H1 (cell line): ENCODE data around the gene TTC28. TPM values are rescaled to one million over a fixed set of nuclear protein-coding genes. Genes with fewer than 3 reads are reported as not detected.

Experiments used
- CTCF ChIA-PET: fragments of 300-600 bp; sonication (Branson Sonifier 250); formaldehyde crosslinking; loops from one replicate; lab custom pipeline; 2021; ENCODE audit not compliant: partially characterized antibody; lab: Charles Lee
- POLR2A ChIA-PET: fragments of 300-600 bp; sonication (Branson Sonifier 250); formaldehyde crosslinking; loops from one replicate; lab custom pipeline; 2021; ENCODE audit warnings: inconsistent platforms; ENCODE audit not compliant: partially characterized antibody; lab: Charles Lee
- DNase-seq, 2 experiments: peaks; one replicate each; pipeline versions ENCODE4 v3.0.0 to v3.0.0-alpha.2; 2010 to 2022; ENCODE audit warnings: low spot score in 2 of 2, low read depth in 1 of 2, mixed read lengths in 1 of 2
- FAIRE-seq: peaks from 2 replicates; lab custom pipeline; 2011; peaks lifted over from hg19 to GRCh38; lab: Jason Lieb, UNC
- H2AFZ ChIP-seq: 2 replicates; pipeline ENCODE4 v1.8.1; 2012; ENCODE audit warnings: low read length, inconsistent platforms
- H2AK5ac ChIP-seq: 2 replicates; pipeline ENCODE4 v1.6.1; 2013; ENCODE audit warnings: low read depth, low read length
- H2BK120ac ChIP-seq: replicated peaks from 2 replicates; pipeline ENCODE3; 2013; ENCODE audit warnings: low read depth, low read length, inconsistent platforms
- H2BK12ac ChIP-seq: 2 replicates; pipeline ENCODE4 v1.6.1; 2013; ENCODE audit warnings: low read depth, low read length
- H2BK15ac ChIP-seq: 2 replicates; pipeline ENCODE4 v1.6.1; 2013; ENCODE audit warnings: low read length
- H2BK20ac ChIP-seq: 2 replicates; pipeline ENCODE4 v1.6.1; 2013; ENCODE audit warnings: low read length
- H2BK5ac ChIP-seq: 2 replicates; pipeline ENCODE4 v1.6.1; 2013; ENCODE audit warnings: low read depth, low read length
- H3K14ac ChIP-seq: 2 replicates; pipeline ENCODE4 v1.6.1; 2013; ENCODE audit warnings: inconsistent platforms; ENCODE audit not compliant: insufficient read length
- H3K18ac ChIP-seq: 2 replicates; pipeline ENCODE4 v1.6.1; 2013; ENCODE audit warnings: low read length; ENCODE audit errors: extremely low read depth
- H3K23ac ChIP-seq: 2 replicates; pipeline ENCODE4 v1.6.1; 2013; ENCODE audit warnings: inconsistent platforms; ENCODE audit not compliant: insufficient read length
- H3K23me2 ChIP-seq: 2 replicates; pipeline ENCODE4 v1.6.1; 2013; ENCODE audit warnings: low read depth, low read length
- H3K27ac ChIP-seq: 2 replicates; pipeline ENCODE4 v1.6.1; 2011; ENCODE audit warnings: low read depth, low read length, inconsistent platforms
- H3K27me3 ChIP-seq, 4 experiments: replicated peaks in 1 of 4; 1 replicate in 1 of 4; 2 replicates in 3 of 4; pipeline versions ENCODE4 v1.6.1 to v1.8.1; 2011 to 2013; ENCODE audit warnings: low read length in 3 of 4, mild to moderate bottlenecking in 3 of 4, inconsistent platforms in 2 of 4, mixed read lengths in 2 of 4, moderate library complexity in 1 of 4; ENCODE audit not compliant: control insufficient read depth in 3 of 4, insufficient read depth in 3 of 4; ENCODE audit errors: extremely low read depth in 1 of 4
- H3K36me3 ChIP-seq, 4 experiments: 2 replicates each; pipeline versions ENCODE4 v1.6.1 to v1.8.1; 2011 to 2013; ENCODE audit warnings: mild to moderate bottlenecking in 4 of 4, low read length in 3 of 4, moderate library complexity in 2 of 4, control low read depth in 1 of 4, inconsistent platforms in 1 of 4; ENCODE audit not compliant: insufficient read depth in 4 of 4, control insufficient read depth in 2 of 4
- H3K4ac ChIP-seq: replicated peaks from 2 replicates; pipeline ENCODE3; 2013; ENCODE audit warnings: low read length, low read depth, mixed read lengths, inconsistent platforms; ENCODE audit not compliant: insufficient read length
- H3K4me1 ChIP-seq, 4 experiments: replicated peaks in 1 of 4; 1 replicate in 1 of 4; 2 replicates in 3 of 4; pipeline versions ENCODE4 v1.6.1 to v1.8.1; 2011 to 2013; ENCODE audit warnings: low read length in 3 of 4, inconsistent platforms in 2 of 4, mixed read lengths in 1 of 4; ENCODE audit not compliant: insufficient read depth in 4 of 4, control insufficient read depth in 3 of 4
- H3K4me2 ChIP-seq, 2 experiments: 2 replicates each; pipeline versions ENCODE4 v1.6.1 to v1.8.1; 2011 to 2013; ENCODE audit warnings: low read depth in 2 of 2, low read length in 2 of 2, control low read depth in 1 of 2, inconsistent platforms in 1 of 2, mild to moderate bottlenecking in 1 of 2; ENCODE audit not compliant: insufficient read depth in 1 of 2
- H3K4me3 ChIP-seq, 4 experiments: fragments of 200-600, 300-600 bp in 1 of 4; sonication (generic), shearing (Covaris generic), sonication (Bioruptor Twin) in 1 of 4; 2 replicates each; pipeline versions ENCODE4 v1.5.1 to v1.8.1; 2011 to 2016; ENCODE audit warnings: low read length in 4 of 4, low read depth in 3 of 4, control low read depth in 2 of 4, inconsistent platforms in 2 of 4, mild to moderate bottlenecking in 2 of 4, mixed read lengths in 1 of 4, moderate library complexity in 1 of 4; ENCODE audit not compliant: insufficient read depth in 2 of 4; ENCODE audit errors: extremely low read depth in 1 of 4
- H3K56ac ChIP-seq: replicated peaks from 2 replicates; pipeline ENCODE3; 2013; ENCODE audit warnings: low read depth, mild to moderate bottlenecking, mixed read lengths, low read length, inconsistent platforms; ENCODE audit not compliant: insufficient read length
- H3K79me1 ChIP-seq: 2 replicates; pipeline ENCODE4 v1.6.1; 2013; ENCODE audit warnings: low read depth, low read length, control low read depth
- H3K79me2 ChIP-seq, 2 experiments: 2 replicates each; pipeline versions ENCODE4 v1.6.1 to v1.8.1; 2012 to 2013; ENCODE audit warnings: low read length in 2 of 2, mild to moderate bottlenecking in 2 of 2, inconsistent platforms in 1 of 2; ENCODE audit not compliant: insufficient read depth in 2 of 2, control insufficient read depth in 1 of 2
- H3K9ac ChIP-seq, 4 experiments: replicated peaks in 1 of 4; 1 replicate in 1 of 4; 2 replicates in 3 of 4; pipeline versions ENCODE4 v1.6.1 to v1.8.1; 2011 to 2013; ENCODE audit warnings: low read depth in 3 of 4, low read length in 3 of 4, control low read depth in 2 of 4, mild to moderate bottlenecking in 2 of 4, moderate library complexity in 2 of 4, inconsistent platforms in 1 of 4; ENCODE audit errors: extremely low read depth in 1 of 4
- H3K9me3 ChIP-seq, 2 experiments: 2 replicates each; pipeline versions ENCODE4 v1.6.1 to v1.8.1; 2012 to 2013; ENCODE audit warnings: mild to moderate bottlenecking in 2 of 2, moderate library complexity in 2 of 2, control low read depth in 1 of 2, inconsistent platforms in 1 of 2, low read depth in 1 of 2, low read length in 1 of 2, mixed read lengths in 1 of 2; ENCODE audit not compliant: insufficient read depth in 2 of 2
- H4K20me1 ChIP-seq, 2 experiments: replicated peaks in 1 of 2; 2 replicates each; pipeline versions ENCODE3 to v1.8.1; 2011 to 2013; ENCODE audit warnings: inconsistent platforms in 2 of 2, low read length in 2 of 2, mild to moderate bottlenecking in 1 of 2; ENCODE audit not compliant: insufficient read depth in 2 of 2, control insufficient read depth in 1 of 2
- H4K5ac ChIP-seq: 2 replicates; pipeline ENCODE4 v1.6.1; 2013; ENCODE audit warnings: low read length, low read depth, mixed read lengths, inconsistent platforms; ENCODE audit not compliant: insufficient read length
- H4K8ac ChIP-seq: 2 replicates; pipeline ENCODE4 v1.8.0; 2013; ENCODE audit warnings: mild to moderate bottlenecking, moderate library complexity, low read length, inconsistent platforms; ENCODE audit not compliant: insufficient read depth; ENCODE audit errors: extremely low read depth
- H4K91ac ChIP-seq: replicated peaks from 2 replicates; pipeline ENCODE3; 2013; ENCODE audit warnings: low read length, mixed read lengths, inconsistent platforms; ENCODE audit not compliant: insufficient read length
- PHF8 ChIP-seq: fragments of 200-600 bp; sonication (generic); conservative IDR thresholded peaks from 2 replicates; pipeline ENCODE4 v1.7.1; 2012; ENCODE audit warnings: low read depth, mild to moderate bottlenecking, inconsistent platforms, low read length, moderate library complexity
- RNF2 ChIP-seq: fragments of 200-900, 300-1000 bp; sonication (generic); IDR thresholded peaks from 2 replicates; pipeline ENCODE4 v1.7.1; 2016; ENCODE audit warnings: borderline replicate concordance, low read depth, mild to moderate bottlenecking, antibody characterized with exemption, low read length; ENCODE audit not compliant: poor library complexity, severe bottlenecking; ENCODE audit errors: missing control alignments
- WGBS, 2 experiments: shearing (Covaris generic) in 1 of 2; methylation state at CpG; one replicate each; pipeline versions ENCODE4 v1.1.6 to v1.1.7; 2013 to 2015; ENCODE audit warnings: low lambda C conversion rate in 2 of 2, mixed read lengths in 2 of 2, inconsistent platforms in 1 of 2, low coverage in 1 of 2, missing lambda C conversion rate in 1 of 2; ENCODE audit not compliant: insufficient replicate concordance in 2 of 2, insufficient coverage in 1 of 2, insufficient read length in 1 of 2; ENCODE audit errors: extremely low coverage in 1 of 2, missing lambda C conversion rate in 1 of 2; 5-methylcytosine and 5-hydroxymethylcytosine counted together
- polyA plus RNA-seq, 7 experiments: library from polyadenylated mRNA; depleted of rRNA in 3 of 7; stranded (reverse) in 5 of 7; unstranded in 2 of 7; fragments of >200 nt in 5 of 7; fragments of 200-250 nt in 2 of 7; gene quantifications; 1 replicate in 5 of 7; 2 replicates in 1 of 7; 4 replicates in 1 of 7; pipeline versions ENCODE4 v1.2.1 to v1.2.3, GENCODE V29; 2011 to 2013; ENCODE audit warnings: missing spikeins in 2 of 7, mixed read lengths in 2 of 7
- total RNA-seq: library from RNA; stranded (reverse); fragmentation: NEBNext Ultra II Directional; extraction: Animal tissue kit (Norgen Biotek cat#: 25700); gene quantifications from 2 replicates; pipeline ENCODE4 v1.2.1, GENCODE V29; 2021
- TF ChIP-seq, protein P1 (sequence below), 3 experiments: IDR thresholded peaks; 1 replicate in 2 of 3; 2 replicates in 1 of 3; pipeline versions ENCODE4 v1.5.1 to v1.6.1; 2011; ENCODE audit warnings: low read length in 3 of 3, mild to moderate bottlenecking in 3 of 3, inconsistent platforms in 2 of 3, low read depth in 1 of 3, moderate library complexity in 1 of 3; ENCODE audit not compliant: insufficient read depth in 1 of 3; ENCODE audit errors: control extremely low read depth in 1 of 3

TTC28 gene
- total and polyA plus RNA-seq, 2 of the 8 experiments (the other 6 are each of a cell fraction or from before 2014, with no cell fraction given) = 2.6 to 12.6 TPM

DNA sequence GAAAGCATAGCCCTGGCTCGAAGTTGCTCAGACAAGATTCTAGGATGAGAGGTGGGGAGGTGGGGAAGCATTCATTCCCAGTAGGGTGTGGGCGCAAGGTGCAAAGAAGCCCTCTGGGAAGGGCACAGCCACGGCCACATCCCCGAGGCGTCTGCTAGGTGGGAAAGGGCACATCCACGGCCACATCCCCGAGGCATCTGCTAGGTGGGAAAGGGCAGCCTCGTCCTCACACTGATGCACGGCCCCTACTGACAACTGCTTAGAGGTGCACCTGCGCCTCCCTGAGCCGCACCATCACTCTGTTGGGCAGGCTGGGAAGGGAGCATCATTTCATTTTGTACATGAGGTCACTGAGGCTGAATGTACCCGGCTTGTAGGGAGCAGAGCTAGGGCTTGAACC is 666.0 kb downstream of the TTC28 start:
- WGBS, 2 experiments = 84% methylated on average over 12 of the region's 12 CpGs; no CpG with 5 or more reads in 1 of the 2 experiments
- H2BK20ac ChIP-seq = no peak overlapping the region
- H3K27me3 ChIP-seq = no peaks in the 10 kb centered on the region
- no peaks in the 10 kb centered on the region for H3K23me2 ChIP-seq
- H4K91ac ChIP-seq = no peak overlapping the region
- no peak overlapping the region for H4K8ac ChIP-seq
- no peak overlapping the region for H3K4me3 ChIP-seq
- no peaks in the 10 kb centered on the region for H3K79me1 ChIP-seq
- FAIRE-seq (no peak), DNase-seq (no peak)
- no peak overlapping the region for H4K5ac ChIP-seq
- H3K4me2 ChIP-seq = no peak overlapping the region
- ChIA-PET POLR2A (interaction anchor here (1.2 kb wide), 1 partner anchor 9 kb away, joined by 4 read pairs; no protein-coding TSS in a partner anchor), CTCF (interaction anchor here (0.8 to 3.1 kb wide), 10 partner anchors 9 to 921 kb away, joined by 3 to 8 read pairs (median 4); no protein-coding TSS in a partner anchor)
- H3K14ac ChIP-seq = no peak overlapping the region
- no peaks in the 10 kb centered on the region for H4K20me1 ChIP-seq
- no peak overlapping the region for H3K9ac ChIP-seq
- H3K18ac ChIP-seq = no peak overlapping the region
- no peak overlapping the region for H2BK12ac ChIP-seq
- H2BK15ac ChIP-seq = no peak overlapping the region
- no peak overlapping the region for H3K56ac ChIP-seq
- no peaks in the 10 kb centered on the region for H3K79me2 ChIP-seq
- no peaks in the 10 kb centered on the region for H3K36me3 ChIP-seq
- H3K4me1 ChIP-seq = no peaks in the 10 kb centered on the region; a peak in 1 of 7 replicates
- H2AK5ac ChIP-seq = no peak overlapping the region
- no peaks in the 10 kb centered on the region for H3K9me3 ChIP-seq
- no peak overlapping the region for H3K27ac ChIP-seq
- no peak overlapping the region for H3K23ac ChIP-seq
- H2AFZ ChIP-seq = no peak overlapping the region
- TF ChIP-seq, protein P1, sequence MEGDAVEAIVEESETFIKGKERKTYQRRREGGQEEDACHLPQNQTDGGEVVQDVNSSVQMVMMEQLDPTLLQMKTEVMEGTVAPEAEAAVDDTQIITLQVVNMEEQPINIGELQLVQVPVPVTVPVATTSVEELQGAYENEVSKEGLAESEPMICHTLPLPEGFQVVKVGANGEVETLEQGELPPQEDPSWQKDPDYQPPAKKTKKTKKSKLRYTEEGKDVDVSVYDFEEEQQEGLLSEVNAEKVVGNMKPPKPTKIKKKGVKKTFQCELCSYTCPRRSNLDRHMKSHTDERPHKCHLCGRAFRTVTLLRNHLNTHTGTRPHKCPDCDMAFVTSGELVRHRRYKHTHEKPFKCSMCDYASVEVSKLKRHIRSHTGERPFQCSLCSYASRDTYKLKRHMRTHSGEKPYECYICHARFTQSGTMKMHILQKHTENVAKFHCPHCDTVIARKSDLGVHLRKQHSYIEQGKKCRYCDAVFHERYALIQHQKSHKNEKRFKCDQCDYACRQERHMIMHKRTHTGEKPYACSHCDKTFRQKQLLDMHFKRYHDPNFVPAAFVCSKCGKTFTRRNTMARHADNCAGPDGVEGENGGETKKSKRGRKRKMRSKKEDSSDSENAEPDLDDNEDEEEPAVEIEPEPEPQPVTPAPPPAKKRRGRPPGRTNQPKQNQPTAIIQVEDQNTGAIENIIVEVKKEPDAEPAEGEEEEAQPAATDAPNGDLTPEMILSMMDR (IDR thresholded peaks at IDR 0.05; ENCODE audit: control extremely low read depth in 1 of 3, insufficient read depth in 1 of 3, low read depth in 1 of 3, low read length in 3 of 3) = peak in 2 of 3 experiments; percentile 13 to 16; a peak in 2 of 4 replicates
- TF ChIP-seq PHF8 (no peak), RNF2 (no peak)
- H3K4ac ChIP-seq = no peak overlapping the region
- H2BK5ac ChIP-seq = no peak overlapping the region
- H2BK120ac ChIP-seq = no peak overlapping the region
